ENCODE results near the gene KAT5.

- TF ChIP-seq CTCF (IDR thresholded peaks at IDR 0.05) (peak in 1 of 7 experiments; percentile 1), POLR2A (IDR thresholded peaks at IDR 0.05) (no peak)
Measured at GRCh38 chr11:65744699-65745042, 32.6 kb downstream of the KAT5 start.

All from body of pancreas (tissue), 4 donors.